Activated B cell treated with CpG ODN at 0.5 μM for 24 hours (primary cell): Measurements from ENCODE around the gene PTTG1. TPM values are rescaled to one million over a fixed set of nuclear protein-coding genes. Genes with fewer than 3 reads are reported as not detected.

Experiments used
- ATAC-seq: fragments of 200-7000 bp; cut with Tn5 transposase; one replicate; pipeline ENCODE4 v1.10.0; 2021; ENCODE audit warnings: low read depth, mild to moderate bottlenecking, moderate library complexity
- CTCF ChIA-PET: fragments of 350-600 bp; sonication (Branson Sonifier 250); formaldehyde crosslinking; loops from one replicate; lab custom pipeline; 2021; ENCODE audit warnings: antibody characterized with exemption; lab: Charles Lee
- POLR2A ChIA-PET: fragments of 350-600 bp; sonication (Branson Sonifier 250); formaldehyde crosslinking; loops from one replicate; lab custom pipeline; 2021; ENCODE audit warnings: antibody characterized with exemption; lab: Charles Lee
- DNase-seq: peaks from one replicate; pipeline ENCODE4 v3.0.0; 2022
- H3K27ac Mint-ChIP-seq: one replicate; pipeline ENCODE4 v1.8.0; 2020; ENCODE audit warnings: mixed read lengths
- H3K27me3 Mint-ChIP-seq: one replicate; pipeline ENCODE4 v1.8.0; 2021; ENCODE audit warnings: mixed read lengths
- H3K36me3 Mint-ChIP-seq: one replicate; pipeline ENCODE4 v1.8.0; 2021; ENCODE audit warnings: low read depth, mixed read lengths
- H3K4me1 Mint-ChIP-seq: one replicate; pipeline ENCODE4 v1.8.0; 2021; ENCODE audit warnings: mixed read lengths
- H3K4me3 Mint-ChIP-seq: one replicate; pipeline ENCODE4 v1.8.0; 2020; ENCODE audit warnings: mild to moderate bottlenecking, mixed read lengths
- H3K9me3 Mint-ChIP-seq: one replicate; pipeline ENCODE4 v1.8.0; 2020; ENCODE audit warnings: mixed read lengths
- CTCF ChIP-seq: fragments of 200-600 bp; IDR thresholded peaks from one replicate; pipeline ENCODE4 v1.8.0; 2022; ENCODE audit warnings: antibody characterized with exemption, mild to moderate bottlenecking
- intact Hi-C: fragments of 100-400 bp; cut with micrococcal nuclease; formaldehyde crosslinking; loops from one replicate; pipeline ENCODE4 v1.15.1; 2024
- total RNA-seq: library from RNA; stranded (reverse); gene quantifications from 2 replicates; pipeline ENCODE4 v1.2.3, GENCODE V29; 2022

The PTTG1 gene
- total RNA-seq, 1 donor from 2014 or later: 16.8 TPM

DNA sequence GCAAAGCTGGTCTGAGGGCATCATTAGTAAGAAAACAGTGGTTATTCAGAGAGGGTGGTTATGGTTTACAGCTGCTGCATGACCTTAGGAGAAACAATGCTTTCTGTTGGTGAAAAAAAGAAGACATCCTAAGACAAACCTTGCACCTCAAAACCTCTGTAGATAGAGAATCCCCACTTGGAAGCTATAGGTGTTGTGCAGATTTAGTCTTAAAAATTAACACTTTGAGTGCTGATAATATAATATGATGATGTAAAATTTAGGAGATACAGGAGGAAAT lies 1.4 kb upstream of the PTTG1 start:
- no peaks in the 10 kb centered on the region for H3K27me3 Mint-ChIP-seq
- ChIA-PET CTCF (interaction anchor here (1.2 to 3.4 kb wide), 3 partner anchors 14 to 47 kb away, joined by 4 to 24 read pairs (median 6); no protein-coding TSS in a partner anchor), POLR2A (interaction anchor here (3.0 to 3.4 kb wide), 2 partner anchors 19 to 48 kb away, joined by 32 to 73 read pairs; no protein-coding TSS in a partner anchor)
- no peak for DNase-seq
- no peak for TF ChIP-seq CTCF
- peak overlapping the region; percentile 91 for H3K4me3 Mint-ChIP-seq
- no peaks in the 10 kb centered on the region for H3K9me3 Mint-ChIP-seq
- peak overlapping the region; percentile 90 for H3K27ac Mint-ChIP-seq
- intact Hi-C loops: no loop called here
- no peak for ATAC-seq
- peaks cover 26% of the 10 kb centered on the region for H3K36me3 Mint-ChIP-seq
- peaks cover 86% of the 10 kb centered on the region for H3K4me1 Mint-ChIP-seq

- DNase-seq: no peak
- Mint-ChIP-seq H3K36me3 (peaks cover 16% of the 10 kb centered on the region), H3K9me3 (no peaks in the 10 kb centered on the region), H3K27ac (peak overlapping the region; percentile 94), H3K4me1 (peaks cover 68% of the 10 kb centered on the region), H3K27me3 (no peaks in the 10 kb centered on the region), H3K4me3 (peak overlapping the region; percentile 24)
- TF ChIP-seq CTCF: no peak
- intact Hi-C loops: no loop called here
- ATAC-seq: no peak
- ChIA-PET POLR2A (interaction anchor here (0.6 to 2.6 kb wide), 2 partner anchors 45 to 416 kb away, joined by 5 to 27 read pairs; no protein-coding TSS in a partner anchor), CTCF (interaction anchor here (3.9 kb wide), 1 partner anchor 16 kb away, joined by 33 read pairs; no protein-coding TSS in a partner anchor)
Observed at GRCh38 chr5:160423099-160423498, 1.4 kb downstream of the PTTG1 start.

DNA sequence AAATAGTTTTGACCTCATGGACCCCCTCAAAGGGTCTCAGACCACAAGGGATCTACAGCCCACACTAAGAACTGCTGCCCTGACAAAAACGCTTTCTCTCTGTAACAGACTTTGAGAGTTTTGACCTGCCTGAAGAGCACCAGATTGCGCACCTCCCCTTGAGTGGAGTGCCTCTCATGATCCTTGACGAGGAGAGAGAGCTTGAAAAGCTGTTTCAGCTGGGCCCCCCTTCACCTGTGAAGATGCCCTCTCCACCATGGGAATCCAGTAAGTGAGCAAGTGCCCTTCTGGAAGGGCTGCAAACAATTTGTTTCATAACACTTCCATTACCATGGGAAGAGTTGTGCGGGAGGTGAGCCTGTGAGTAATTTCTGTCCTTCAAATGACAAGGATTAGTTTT lies 6.0 kb downstream of the PTTG1 start:
- ATAC-seq: no peak
- TF ChIP-seq CTCF: no peak
- H3K27me3 Mint-ChIP-seq: no peaks in the 10 kb centered on the region
- ChIA-PET CTCF (interaction anchor here (3.3 kb wide), 1 partner anchor 11 kb away, joined by 15 read pairs; no protein-coding TSS in a partner anchor), POLR2A (no interaction called here)
- no peak overlapping the region for H3K27ac Mint-ChIP-seq
- peaks cover 42% of the 10 kb centered on the region for H3K4me1 Mint-ChIP-seq
- intact Hi-C loops: no loop called here
- no peak overlapping the region for H3K4me3 Mint-ChIP-seq
- H3K36me3 Mint-ChIP-seq: peaks cover 14% of the 10 kb centered on the region
- H3K9me3 Mint-ChIP-seq: no peaks in the 10 kb centered on the region
- no peak for DNase-seq

GRCh38 chr5:160432196-160432595 lies 10.5 kb downstream of the PTTG1 start:
- ATAC-seq: peak; percentile 80
- Mint-ChIP-seq H3K36me3 (peaks cover 14% of the 10 kb centered on the region), H3K4me1 (peaks cover 52% of the 10 kb centered on the region), H3K27ac (peak overlapping the region; percentile 1), H3K9me3 (no peaks in the 10 kb centered on the region), H3K4me3 (no peak overlapping the region), H3K27me3 (no peaks in the 10 kb centered on the region)
- no peak for DNase-seq
- ChIA-PET CTCF (no interaction called here), POLR2A (interaction anchor here (0.8 to 2.6 kb wide), 2 partner anchors 13 to 35 kb away, joined by 4 to 16 read pairs; partner anchors contain the start of gene SLU7)
- intact Hi-C loops: loop anchor here (10.0 kb wide), 1 partner anchor 273 kb away; no protein-coding TSS in a partner anchor
- TF ChIP-seq CTCF: no peak

- ATAC-seq: no peak
- H3K36me3 Mint-ChIP-seq: peaks cover 11% of the 10 kb centered on the region
- POLR2A ChIA-PET: interaction anchor here (0.6 to 2.6 kb wide), 4 partner anchors 14 to 360 kb away, joined by 4 to 16 read pairs (median 8); partner anchors contain the start of gene SLU7
Observed at GRCh38 chr5:160432787-160433186, 11.1 kb downstream of the PTTG1 start.

More at GRCh38 chr5:160432787-160433186, 11.1 kb downstream of the PTTG1 start:
- no peaks in the 10 kb centered on the region for H3K27me3 Mint-ChIP-seq
- intact Hi-C loops: loop anchor here (10.0 kb wide), 1 partner anchor 272 kb away; no protein-coding TSS in a partner anchor
- peaks cover 52% of the 10 kb centered on the region for H3K4me1 Mint-ChIP-seq
- CTCF ChIA-PET: interaction anchor here (1.8 kb wide), 1 partner anchor 13 kb away, joined by 6 read pairs; the partner anchor contains the start of gene SLU7
- H3K27ac Mint-ChIP-seq: no peak overlapping the region
- peak overlapping the region; percentile 13 for H3K4me3 Mint-ChIP-seq
- no peak for DNase-seq
- H3K9me3 Mint-ChIP-seq: no peaks in the 10 kb centered on the region
- no peak for TF ChIP-seq CTCF
